Thyroid gland (tissue), 4 donors: Measurements from ENCODE around the gene DOCK10. TPM values are rescaled to one million over a fixed set of nuclear protein-coding genes. Genes with fewer than 3 reads are reported as not detected.

Experiments used
- DNase-seq, 2 donors: peaks; one replicate each; pipeline ENCODE4 v3.0.0-alpha.2; 2019
- H3K27ac ChIP-seq, 3 donors: fragments of 200-600 bp; sonication (generic); 1 replicate in 2 of 3; 2 replicates in 1 of 3; pipeline ENCODE4 v1.5.1; 2016 to 2019; ENCODE audit warnings: mild to moderate bottlenecking in 1 of 3, moderate library complexity in 1 of 3
- H3K27me3 ChIP-seq: fragments of 200-600 bp; sonication (generic); one replicate; pipeline ENCODE4 v1.5.1; 2019
- H3K36me3 ChIP-seq, 2 donors: fragments of 200-600 bp; sonication (generic); one replicate each; pipeline ENCODE4 v1.5.1; 2016 to 2019
- H3K4me1 ChIP-seq, 2 donors: fragments of 200-600 bp; sonication (generic); one replicate each; pipeline ENCODE4 v1.5.1; 2017 to 2019
- H3K4me3 ChIP-seq, 3 donors: fragments of 200-600 bp; sonication (generic); replicated peaks in 1 of 3; 1 replicate in 2 of 3; 2 replicates in 1 of 3; pipeline ENCODE4 v1.5.1; 2016; ENCODE audit warnings: mild to moderate bottlenecking in 1 of 3
- H3K9me3 ChIP-seq: fragments of 200-600 bp; sonication (generic); one replicate; pipeline ENCODE4 v1.5.1; 2017
- POLR2A ChIP-seq, 2 donors: fragments of 450-650 bp; IDR thresholded peaks; one replicate each; pipeline ENCODE4 v1.6.1; 2017; ENCODE audit warnings: antibody characterized with exemption in 2 of 2, mild to moderate bottlenecking in 2 of 2, moderate library complexity in 1 of 2
- WGBS, 2 donors: methylation state at CpG; one replicate each; pipeline ENCODE4 v1.1.5; 2017; 5-methylcytosine and 5-hydroxymethylcytosine counted together
- intact Hi-C: fragments of 100-400 bp; cut with DNase I; formaldehyde crosslinking; loops from one replicate; pipeline ENCODE4 v1.15.1; 2023
- total RNA-seq, 4 donors: library from RNA; depleted of rRNA; stranded (reverse); fragments of >200 nt; gene quantifications; one replicate each; pipeline ENCODE4 v1.2.3, GENCODE V29; 2016
- TF ChIP-seq, protein P1 (sequence below), 6 experiments: fragments of 200-600 bp in 3 of 6; fragments of 450-650 bp in 3 of 6; sonication (generic) in 3 of 6; IDR thresholded peaks; one replicate each; pipeline ENCODE4 v1.5.1; 2016 to 2019; ENCODE audit warnings: antibody characterized with exemption in 6 of 6, mild to moderate bottlenecking in 2 of 6, inconsistent platforms in 1 of 6, moderate library complexity in 1 of 6

DOCK10 gene
- total RNA-seq, 4 donors from 2014 or later, result 4.6 to 8.9 (median 7.1) TPM

- Histone ChIP-seq H3K36me3 (no peaks in the 10 kb centered on the region), H3K4me1 (no peaks in the 10 kb centered on the region), H3K4me3 (no peak overlapping the region), H3K27me3 (no peaks in the 10 kb centered on the region), H3K9me3 (no peaks in the 10 kb centered on the region), H3K27ac (no peak overlapping the region)
- intact Hi-C loops, result no loop called here
- DNase-seq, result no peak
- no peak for TF ChIP-seq POLR2A (IDR thresholded peaks at IDR 0.05)
- TF ChIP-seq, protein P1, sequence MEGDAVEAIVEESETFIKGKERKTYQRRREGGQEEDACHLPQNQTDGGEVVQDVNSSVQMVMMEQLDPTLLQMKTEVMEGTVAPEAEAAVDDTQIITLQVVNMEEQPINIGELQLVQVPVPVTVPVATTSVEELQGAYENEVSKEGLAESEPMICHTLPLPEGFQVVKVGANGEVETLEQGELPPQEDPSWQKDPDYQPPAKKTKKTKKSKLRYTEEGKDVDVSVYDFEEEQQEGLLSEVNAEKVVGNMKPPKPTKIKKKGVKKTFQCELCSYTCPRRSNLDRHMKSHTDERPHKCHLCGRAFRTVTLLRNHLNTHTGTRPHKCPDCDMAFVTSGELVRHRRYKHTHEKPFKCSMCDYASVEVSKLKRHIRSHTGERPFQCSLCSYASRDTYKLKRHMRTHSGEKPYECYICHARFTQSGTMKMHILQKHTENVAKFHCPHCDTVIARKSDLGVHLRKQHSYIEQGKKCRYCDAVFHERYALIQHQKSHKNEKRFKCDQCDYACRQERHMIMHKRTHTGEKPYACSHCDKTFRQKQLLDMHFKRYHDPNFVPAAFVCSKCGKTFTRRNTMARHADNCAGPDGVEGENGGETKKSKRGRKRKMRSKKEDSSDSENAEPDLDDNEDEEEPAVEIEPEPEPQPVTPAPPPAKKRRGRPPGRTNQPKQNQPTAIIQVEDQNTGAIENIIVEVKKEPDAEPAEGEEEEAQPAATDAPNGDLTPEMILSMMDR (IDR thresholded peaks at IDR 0.05), result no peak
- 97 to 98% methylated on average over 3 of the region's 3 CpGs for WGBS, 2 donors
Observed at GRCh38 chr2:224990710-224991109, 51.6 kb downstream of the DOCK10 start.

DNA sequence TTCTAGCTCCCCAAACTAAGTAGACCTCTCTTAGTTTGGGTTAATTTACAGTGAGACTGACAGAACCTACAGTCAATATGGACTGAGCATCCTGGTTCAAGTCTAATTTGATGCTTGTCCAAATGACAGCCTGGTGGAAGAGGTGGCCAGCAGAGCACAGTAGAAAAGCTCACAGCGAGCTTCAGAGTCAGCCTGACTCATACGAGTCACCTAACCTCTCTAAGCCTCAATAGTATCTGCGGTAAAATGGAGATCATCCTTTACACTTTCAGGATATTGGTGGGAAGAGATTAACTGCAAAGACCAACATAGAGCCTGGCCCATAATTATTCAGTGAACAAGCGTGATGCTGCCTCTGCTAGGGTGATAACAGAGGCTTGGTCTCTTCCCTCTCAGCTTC is 54.5 kb downstream of the DOCK10 start:
- Histone ChIP-seq H3K27ac (no peak overlapping the region), H3K27me3 (no peaks in the 10 kb centered on the region), H3K9me3 (no peaks in the 10 kb centered on the region), H3K4me3 (no peak overlapping the region), H3K36me3 (no peaks in the 10 kb centered on the region), H3K4me1 (no peaks in the 10 kb centered on the region)
- intact Hi-C loops, result no loop called here
- DNase-seq, result no peak
- no peak for TF ChIP-seq POLR2A (IDR thresholded peaks at IDR 0.05)
- TF ChIP-seq, protein P1 (IDR thresholded peaks at IDR 0.05), result no peak
- 95 to 97% methylated on average over 4 of the region's 4 CpGs for WGBS, 2 donors

- no peaks in the 10 kb centered on the region for H3K27me3 ChIP-seq
- DNase-seq, result no peak
- no peaks in the 10 kb centered on the region for H3K4me1 ChIP-seq
- TF ChIP-seq POLR2A (IDR thresholded peaks at IDR 0.05), result no peak
- TF ChIP-seq, protein P1 (IDR thresholded peaks at IDR 0.05), result no peak
- no peaks in the 10 kb centered on the region for H3K36me3 ChIP-seq
- H3K4me3 ChIP-seq, result no peak overlapping the region
- H3K9me3 ChIP-seq, result no peaks in the 10 kb centered on the region
- no peak overlapping the region for H3K27ac ChIP-seq
- intact Hi-C loops, result no loop called here
- WGBS, 2 donors, result 98 to 100% methylated on average over 1 of the region's 1 CpG
Observed at GRCh38 chr2:224986477-224986876, 55.8 kb downstream of the DOCK10 start.

DNA sequence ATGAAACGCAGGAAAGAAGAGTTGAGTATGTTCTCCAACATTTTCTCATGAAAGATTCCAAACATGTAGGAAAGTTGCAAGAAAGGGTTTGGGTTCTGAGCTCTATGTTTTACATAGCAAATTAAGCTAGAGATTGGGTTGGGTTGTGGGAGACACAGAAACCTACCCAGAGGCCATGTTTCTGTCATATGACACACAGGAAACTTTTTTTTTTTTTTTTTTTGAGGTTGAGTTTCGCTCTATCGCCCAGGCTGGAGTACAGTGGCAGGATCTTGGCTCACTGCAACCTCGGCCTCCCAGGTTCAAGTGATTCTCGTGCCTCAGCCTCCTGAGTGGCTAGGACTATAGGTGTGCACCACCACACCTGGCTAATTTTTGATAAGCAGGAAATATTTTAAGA is 57.6 kb downstream of the DOCK10 start:
- H3K27ac ChIP-seq, result no peak overlapping the region
- no peaks in the 10 kb centered on the region for H3K4me1 ChIP-seq
- no peaks in the 10 kb centered on the region for H3K9me3 ChIP-seq
- H3K36me3 ChIP-seq, result no peaks in the 10 kb centered on the region
- intact Hi-C loops, result no loop called here
- H3K4me3 ChIP-seq, result no peak overlapping the region
- DNase-seq, result no peak
- H3K27me3 ChIP-seq, result no peaks in the 10 kb centered on the region
- 86 to 91% methylated on average over 5 of the region's 5 CpGs for WGBS, 2 donors
- TF ChIP-seq, protein P1 (IDR thresholded peaks at IDR 0.05), result no peak
- TF ChIP-seq POLR2A (IDR thresholded peaks at IDR 0.05), result no peak

DNA sequence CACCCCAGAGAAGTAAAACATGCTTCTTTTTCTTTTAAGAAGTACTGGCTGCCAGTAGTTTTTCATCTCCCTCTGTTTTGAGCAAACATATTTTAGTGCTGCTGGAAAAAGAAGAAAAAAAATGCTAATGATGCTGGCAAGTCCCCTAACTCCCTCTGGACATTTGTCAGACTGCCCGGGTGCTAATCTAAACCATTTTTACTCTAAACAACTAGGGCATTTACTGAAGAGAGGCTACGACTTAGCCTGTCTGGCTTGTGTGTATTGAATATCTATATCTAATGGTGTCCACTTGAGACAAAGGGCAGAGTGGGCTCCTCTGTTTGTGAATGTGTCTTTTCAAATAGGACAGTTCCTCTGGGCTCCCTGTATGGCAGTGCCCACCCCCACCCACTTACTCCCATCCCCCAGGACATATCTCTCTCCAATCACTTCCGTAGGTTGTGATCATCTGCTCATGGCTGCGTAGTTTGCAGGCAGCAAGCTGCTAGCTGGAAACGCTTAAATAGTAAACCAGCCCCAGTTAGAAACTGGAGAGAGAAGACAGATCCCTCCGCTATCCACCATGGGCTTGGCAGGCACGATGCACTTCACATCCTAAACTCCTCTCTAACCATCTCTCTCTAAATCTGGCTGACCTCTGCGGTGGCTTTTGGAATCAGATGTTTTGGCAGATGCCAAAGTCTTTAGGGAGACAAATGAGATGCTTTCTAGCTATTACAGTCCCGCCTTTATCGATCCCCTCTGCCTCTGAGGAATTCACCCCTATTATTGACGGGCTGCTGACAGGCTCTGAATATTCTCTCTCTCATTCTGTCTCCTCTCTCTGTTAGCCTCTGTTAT is 58.3 kb downstream of the DOCK10 start:
- no peak for TF ChIP-seq POLR2A (IDR thresholded peaks at IDR 0.05)
- TF ChIP-seq, protein P1 (IDR thresholded peaks at IDR 0.05), result no peak
- H3K27ac ChIP-seq, result no peak overlapping the region
- no peak overlapping the region for H3K4me3 ChIP-seq
- H3K27me3 ChIP-seq, result no peaks in the 10 kb centered on the region
- intact Hi-C loops, result no loop called here
- no peak for DNase-seq
- WGBS, 2 donors, result 69 to 75% methylated on average over 11 of the region's 11 CpGs
- H3K9me3 ChIP-seq, result no peaks in the 10 kb centered on the region
- no peaks in the 10 kb centered on the region for H3K36me3 ChIP-seq
- H3K4me1 ChIP-seq, result no peaks in the 10 kb centered on the region
